ENCODE data around the gene KLHL25.

Gene KLHL25

DNA sequence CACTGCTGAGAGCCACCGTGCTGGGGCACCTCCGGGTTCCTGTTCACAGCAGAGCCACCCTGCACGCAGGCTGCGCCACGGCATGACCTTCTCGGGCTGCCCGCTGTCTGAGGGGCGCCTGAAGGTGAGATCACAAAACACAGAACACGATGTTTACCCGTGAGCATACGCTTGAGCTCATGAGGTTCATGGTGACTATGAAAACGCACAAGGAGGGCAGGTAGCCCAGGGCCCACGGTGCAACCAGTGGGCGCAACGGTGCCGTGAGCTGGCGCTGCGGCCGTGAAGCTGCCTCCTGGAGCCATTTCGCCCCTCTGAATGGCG, 36.1 kb downstream of the KLHL25 start:
- no peak for DNase-seq

DNA sequence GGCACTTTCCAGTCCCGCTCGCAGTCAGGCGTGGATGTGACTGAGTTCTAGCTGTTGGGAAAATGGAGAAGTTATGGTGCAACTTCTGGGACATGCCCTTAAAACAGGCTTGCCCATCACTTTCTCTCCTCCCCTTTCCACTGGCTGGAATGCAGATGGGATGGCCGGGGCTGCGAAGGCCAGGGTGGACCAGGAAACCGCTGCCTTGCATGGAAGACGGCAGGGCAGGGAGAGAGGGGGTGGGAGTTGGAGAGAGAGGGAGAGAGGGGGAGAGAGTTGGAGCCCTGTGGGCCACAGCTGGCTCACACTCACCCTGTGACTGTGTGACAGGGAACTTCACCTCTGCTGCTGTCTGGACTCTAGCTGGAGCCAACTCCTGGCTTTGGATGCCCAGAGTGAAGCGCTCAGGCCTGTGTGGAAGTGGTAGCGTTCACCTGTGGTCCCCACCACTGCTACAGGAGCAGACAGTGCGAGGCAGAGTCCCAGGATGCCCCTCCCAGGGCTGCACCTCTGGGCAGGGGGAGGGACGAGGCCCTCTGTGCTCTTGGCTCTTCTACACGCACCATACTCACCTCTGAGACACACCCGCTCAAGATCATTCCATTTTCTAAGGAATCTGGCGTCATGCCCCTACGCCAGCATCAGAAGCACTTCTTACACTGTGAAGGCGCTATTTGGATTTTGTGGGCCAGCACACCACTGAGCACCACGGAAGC, 36.6 kb downstream of the KLHL25 start:
- DNase-seq: no peak

DNA sequence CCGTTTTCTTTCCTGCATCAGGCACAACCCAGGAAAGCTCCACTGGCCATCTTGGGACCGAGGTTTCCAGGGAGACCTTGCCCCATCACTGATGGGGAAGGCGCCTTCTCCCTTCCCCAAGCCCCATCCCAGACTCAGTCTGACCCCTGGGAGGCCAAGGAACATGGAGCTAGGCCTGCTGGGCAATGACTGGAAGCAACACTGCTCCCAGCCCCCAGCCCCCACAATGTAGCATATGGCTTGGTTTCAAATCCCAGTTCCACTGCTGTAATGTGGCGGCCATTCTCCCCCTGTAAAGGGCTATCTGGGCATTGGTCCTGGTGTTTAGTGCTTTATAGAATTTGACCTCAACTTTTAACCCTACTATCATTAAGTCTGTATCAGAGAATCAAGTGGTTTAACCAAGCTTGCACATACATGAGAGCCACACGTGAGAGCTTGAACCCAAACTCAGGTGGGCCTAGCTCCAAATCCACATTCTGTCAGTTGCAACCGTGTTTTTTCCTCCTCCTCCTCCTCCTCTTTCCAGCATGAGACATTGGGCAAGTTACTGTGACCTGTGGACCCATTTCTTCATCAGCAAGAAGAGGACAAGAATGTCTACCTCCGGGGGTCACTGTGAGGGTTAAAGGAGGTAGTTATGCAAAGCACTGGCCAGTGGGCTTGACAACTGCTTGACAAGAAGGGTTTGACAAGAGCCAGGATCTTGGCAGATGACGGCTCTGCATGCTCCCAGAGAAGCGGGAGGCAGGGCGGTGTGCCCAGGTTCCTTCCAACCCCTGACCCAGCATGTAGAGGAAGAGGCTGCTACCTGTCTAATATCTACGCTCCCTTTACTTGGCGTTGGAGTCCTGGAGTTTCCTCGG, 37.4 kb downstream of the KLHL25 start:
- DNase-seq: no peak

DNA sequence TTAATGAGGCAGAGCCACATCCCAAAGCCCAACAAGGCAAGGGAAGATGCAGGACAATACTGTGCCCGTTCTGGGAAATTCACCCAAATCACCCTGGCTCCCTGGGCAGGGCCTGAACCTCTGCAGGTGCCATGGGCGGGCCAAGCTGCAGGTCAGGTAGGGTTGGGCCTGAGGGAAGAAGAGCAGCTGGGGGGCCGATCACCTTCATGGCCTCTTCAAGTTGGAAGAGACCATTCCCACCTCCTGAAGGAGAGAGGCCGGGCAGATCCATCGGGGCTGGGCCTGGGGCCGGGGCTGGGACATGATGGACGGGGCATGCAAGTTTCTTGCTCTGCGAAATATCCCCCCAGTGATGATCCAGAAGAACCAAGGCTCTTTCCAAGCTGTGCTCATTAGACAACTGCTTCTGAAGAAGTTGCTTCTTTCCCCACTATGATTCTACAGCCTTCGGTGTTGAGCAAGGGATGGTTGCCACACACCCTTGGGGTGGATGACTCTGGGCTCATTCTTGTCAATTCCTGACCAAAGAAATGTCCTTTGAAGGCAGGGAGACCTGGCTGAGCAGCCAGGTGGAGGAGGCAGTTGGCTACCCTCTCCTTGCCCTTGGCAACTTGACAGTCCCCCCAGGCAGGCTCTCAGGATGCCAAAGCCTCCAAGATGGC, 38.2 kb downstream of the KLHL25 start:
- no peak for DNase-seq

DNA sequence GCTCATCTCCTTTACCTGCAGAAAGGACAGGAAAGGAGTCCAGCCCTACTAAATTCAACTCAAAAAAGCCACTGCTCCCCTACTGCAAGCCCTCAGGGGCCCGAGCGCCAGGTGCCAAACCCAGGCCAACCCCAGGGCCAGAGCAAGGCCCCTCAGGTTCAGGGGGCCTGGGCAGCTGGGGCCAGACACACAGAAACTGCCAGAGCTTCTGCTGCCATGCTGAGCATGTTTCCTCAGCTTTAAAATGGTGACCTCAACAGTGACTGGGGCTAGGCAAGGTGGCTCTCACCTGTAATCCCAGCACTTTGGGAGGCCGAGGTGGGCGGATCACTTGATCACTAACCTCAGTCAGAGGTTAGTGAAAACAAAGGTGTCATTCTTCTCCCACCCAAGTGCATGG, 38.8 kb downstream of the KLHL25 start:
- no peak for DNase-seq

DNA sequence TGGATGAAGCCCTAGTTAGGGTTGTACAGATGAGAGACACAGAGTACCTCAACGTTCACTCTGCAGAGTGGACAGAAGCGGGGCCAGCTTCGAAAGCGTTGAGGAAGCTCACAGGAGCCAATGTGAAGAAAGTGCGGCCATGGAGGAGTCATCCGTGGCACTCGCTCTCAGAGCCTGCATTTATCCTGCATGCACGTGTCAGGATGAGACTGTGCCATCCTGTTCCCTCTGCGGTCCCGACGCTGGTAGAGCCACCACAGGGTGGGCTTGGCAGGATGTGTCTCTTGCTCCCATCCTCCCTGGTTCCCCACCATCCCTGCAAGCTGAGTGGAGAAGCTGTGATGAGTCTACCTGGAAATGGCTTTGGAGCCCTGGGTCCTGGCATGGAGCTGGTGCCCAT, 39.3 kb downstream of the KLHL25 start:
- no peak for DNase-seq

DNA sequence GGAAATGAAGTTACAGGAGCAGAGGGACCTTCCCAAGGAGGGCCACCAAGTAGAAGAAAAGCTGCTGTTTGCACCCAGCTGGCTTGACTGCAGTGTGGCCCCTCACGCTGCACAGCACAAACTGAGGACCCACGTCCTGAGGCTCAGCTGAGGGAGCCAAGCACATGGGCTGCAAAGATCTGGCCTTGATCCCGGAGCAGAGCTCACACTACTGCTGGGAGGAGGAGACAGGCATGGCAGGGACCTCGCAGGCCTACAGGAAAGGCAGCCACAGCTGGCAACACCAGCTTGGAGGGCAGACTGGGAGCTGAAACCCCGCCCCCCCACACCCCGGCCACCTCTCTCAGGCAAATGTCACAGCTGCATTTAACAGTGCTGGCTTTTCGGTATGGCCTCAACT, 39.7 kb downstream of the KLHL25 start:
- no peak for DNase-seq

DNA sequence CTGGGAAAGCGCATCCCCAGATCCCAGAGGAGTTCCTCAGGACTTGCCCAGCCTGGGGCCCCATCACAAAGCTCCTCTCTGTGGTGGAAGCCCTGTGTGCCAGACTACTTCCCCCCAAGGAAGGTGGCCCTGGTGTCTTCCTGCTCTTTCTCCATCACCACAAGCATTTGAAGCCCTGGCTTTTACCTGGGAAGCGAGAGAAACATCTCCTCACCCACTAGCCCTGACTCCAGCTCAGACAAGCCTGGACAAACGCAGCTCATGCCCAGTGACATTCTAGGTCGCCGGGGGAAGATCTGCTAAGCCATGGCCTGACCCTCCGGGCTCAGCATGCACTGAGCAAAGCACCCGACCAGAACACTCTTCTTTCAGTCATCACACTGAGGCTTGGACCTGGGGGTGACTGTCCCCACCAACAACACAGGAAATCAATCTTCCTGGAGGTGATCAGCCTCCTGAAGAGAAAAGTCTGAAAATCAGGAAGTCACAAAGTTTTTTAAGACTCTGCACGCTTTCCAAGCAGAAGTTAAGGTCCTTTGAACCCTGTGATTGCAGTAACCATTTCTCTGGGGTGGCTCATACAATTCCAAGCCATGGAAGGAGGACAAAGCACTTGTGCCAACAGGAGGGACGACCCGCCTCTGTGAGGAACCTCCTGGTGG, 40.8 kb downstream of the KLHL25 start:
- no peak for DNase-seq

DNA sequence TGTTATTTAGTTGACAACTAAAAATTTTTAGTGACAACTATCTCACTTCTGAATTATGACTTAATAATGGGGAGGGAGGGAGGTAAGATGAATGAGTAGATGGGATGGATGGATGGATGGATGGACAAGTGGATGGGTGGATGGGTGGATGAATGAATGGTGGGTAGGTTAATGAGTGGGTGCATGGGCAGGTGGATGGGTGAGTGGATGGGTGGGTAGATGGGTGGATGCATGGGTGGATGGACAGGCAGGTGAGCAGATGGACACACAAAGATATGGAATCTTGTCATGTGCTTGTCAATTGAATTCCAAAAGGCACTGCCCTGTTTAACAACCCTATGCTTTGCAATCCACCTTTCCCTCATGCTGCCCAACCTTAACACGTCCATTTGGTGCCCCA, 41.5 kb downstream of the KLHL25 start:
- no peak for DNase-seq

DNA sequence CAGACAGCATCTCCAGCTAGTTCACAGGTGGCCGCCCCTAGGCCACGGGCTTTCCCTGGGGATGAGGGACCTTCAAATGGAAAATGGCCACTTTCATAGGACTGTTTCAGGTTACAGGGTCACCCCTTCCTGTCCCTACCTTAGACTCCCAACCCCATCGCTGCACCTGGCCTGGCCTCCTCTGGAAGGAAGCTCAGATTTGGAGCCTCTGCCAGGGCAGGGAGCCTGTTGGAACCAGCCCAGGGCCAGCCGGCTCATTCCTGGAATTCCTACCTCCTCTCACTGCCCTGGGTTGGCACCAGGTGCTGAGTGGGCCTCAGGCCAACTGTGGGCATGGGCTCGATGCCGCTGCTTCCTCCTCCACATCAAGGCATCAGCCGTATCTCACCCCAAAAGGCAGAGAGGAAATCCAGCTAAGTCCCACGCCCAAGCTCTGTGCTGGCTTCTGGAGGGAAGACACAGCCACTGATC, 42.2 kb downstream of the KLHL25 start:
- DNase-seq: no peak

DNA sequence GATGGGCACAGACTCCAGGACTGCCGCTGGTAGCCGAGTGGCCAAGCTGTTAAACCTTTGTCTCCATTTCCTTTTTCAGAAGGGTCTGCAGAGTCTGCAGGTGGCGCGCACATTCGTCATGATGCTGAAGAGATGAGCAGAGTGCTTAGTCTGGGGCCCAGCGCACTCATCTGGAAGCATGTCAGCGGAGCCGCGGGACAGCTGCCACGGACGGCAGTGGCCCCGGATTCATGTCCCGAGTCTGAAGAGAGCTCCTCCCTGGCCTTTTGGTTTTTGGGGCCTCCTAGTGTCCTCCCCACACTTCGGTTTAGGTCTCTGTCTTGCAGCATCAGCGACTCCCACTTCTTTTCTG, 42.6 kb downstream of the KLHL25 start:
- no peak for DNase-seq

DNA sequence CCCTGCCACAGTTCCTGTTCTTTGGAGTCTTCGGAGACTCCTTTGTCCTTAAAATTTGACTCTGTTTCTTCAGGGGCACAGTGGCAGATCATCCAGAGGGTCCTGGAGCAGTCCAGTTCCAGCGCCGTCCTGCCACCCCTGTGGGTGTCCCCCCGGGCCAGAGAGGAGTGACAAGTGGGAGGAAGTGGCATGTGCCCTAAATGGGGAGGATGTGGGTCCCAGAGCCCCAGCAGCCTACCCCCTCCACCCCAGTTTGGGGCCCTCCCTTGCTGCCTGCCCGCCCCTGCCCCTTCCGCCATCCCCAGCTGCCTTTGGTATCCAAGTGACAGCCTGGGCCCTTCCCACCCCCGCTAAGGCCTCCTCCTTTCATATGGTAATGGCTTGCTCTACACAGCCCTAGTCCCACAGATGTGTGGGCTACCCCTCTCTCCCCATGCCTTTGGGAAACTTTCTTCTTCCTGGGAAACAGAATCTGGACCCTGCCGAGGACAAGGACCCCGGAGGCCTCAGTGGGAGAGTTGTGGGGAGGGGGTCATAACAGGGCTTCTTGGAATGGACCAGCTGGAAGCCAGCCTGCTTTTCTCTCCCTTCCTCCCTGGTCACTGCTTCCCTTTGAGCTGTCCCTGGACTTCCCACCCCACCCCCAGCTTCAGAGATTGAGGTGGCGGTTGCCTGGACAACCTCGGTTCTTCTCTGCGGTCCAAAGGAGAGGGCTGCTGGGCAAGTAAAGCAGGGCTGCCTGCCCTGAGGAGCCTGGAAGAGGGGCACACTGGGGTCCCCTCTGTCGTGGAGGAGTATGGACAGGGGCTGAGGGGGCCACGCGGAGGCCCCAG, 43.2 kb downstream of the KLHL25 start:
- DNase-seq: no peak

DNA sequence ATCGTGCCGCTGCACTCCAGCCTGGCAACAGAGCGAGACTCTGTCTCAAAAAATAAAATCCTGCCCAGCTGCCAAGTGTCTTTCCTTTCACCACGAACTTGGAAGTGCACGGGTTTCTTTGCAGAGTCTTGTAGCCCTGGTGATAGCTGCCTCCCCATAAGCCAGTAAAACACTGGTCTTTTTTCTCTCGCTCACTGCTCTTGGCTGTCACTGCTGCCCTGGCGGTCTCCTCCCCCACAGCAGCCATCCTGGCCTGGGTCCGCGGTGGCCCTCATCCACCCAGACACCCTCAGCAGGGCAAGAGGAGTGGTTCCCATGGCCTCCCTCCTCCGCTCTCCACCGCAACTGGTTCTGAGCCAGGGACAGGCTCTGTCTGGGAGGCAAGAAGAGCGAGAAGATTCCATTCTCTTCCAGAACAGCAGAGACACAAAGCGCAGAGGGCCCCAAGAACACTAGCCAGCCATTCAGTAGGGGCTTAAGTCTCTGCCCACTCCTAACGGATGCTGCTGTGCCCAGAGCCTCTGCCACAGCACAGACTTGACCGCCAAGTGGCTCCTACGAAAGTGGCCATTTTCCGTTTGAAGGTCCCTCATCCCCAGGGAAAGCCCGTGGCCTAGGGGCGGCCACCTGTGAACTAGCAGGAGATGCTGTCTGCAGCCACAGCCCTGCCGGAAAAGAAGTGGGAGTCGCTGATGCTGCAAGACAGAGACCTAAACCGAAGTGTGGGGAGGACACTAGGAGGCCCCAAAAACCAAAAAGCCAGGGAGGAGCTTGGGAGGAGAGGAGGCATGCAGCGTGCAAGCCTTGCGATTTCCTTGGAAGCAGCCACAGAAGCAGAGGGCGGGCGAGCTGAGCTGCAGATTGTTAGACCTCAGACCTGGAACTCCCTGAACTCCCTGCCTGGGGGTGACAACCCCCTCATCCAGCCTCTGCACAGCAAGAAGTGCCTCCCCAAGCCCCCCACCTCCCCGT, 44.1 kb downstream of the KLHL25 start:
- no peak for DNase-seq

DNA sequence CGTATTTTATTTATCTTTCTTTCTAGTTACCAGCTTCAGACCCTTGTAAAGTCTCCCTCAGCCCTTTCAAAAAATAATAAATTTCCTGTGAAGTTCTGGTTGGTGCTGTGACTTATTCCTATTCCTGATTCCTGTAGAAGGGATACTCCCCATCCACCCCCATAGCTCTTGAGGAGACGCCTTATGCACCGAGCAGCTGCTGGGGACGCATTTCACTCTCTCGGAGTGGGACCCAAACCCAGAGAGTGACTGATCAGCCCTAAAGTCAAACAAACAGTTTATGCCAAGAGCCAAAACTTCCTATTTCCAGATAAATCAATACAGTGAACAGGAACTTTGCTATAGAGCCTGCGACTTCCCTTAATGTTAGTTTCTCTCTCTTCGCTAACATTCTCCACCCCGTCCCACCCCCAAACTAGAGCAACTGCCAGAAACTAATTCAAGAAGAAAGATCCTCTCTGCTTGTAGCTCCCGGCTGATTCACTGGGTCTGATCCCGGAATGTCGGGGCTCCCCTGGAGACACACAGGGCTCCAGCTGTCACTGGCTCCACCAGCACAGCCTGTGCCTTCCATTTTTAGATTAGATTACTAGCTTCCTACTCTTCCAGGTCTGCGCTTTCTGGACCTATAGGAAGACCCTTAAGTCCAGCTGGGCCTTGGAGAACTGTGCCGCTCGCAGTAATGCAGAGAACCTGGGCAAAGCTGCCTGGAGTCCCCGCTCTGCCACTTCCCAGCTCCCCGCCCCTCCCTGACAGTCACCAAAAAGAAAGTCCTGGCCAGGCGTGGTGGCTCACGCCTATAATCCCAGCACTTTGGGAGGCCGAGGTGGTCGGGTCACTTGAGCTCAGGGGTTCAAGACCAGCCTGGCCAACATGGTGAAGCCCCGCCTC, 45.2 kb downstream of the KLHL25 start:
- DNase-seq: no peak

DNA sequence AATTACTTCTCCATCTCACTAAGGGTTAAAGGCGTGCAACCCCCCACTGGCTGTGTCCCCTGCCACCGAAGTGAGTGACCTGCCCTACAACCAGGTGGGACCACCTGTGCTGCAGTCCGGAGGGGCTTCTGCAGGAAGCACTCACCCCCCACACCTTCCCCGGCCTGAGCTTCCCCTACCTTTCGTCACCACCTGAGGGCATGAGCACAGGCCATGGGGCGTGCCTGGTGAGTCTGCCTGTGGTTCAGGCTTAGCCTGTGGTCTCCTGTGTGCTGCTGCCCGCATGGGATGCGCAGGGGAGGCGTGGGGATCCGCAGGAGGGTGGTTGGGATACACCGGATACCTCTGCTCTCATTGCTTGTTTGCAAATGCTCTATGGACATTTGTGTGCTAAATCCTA, 46.0 kb downstream of the KLHL25 start:
- DNase-seq: no peak

DNA sequence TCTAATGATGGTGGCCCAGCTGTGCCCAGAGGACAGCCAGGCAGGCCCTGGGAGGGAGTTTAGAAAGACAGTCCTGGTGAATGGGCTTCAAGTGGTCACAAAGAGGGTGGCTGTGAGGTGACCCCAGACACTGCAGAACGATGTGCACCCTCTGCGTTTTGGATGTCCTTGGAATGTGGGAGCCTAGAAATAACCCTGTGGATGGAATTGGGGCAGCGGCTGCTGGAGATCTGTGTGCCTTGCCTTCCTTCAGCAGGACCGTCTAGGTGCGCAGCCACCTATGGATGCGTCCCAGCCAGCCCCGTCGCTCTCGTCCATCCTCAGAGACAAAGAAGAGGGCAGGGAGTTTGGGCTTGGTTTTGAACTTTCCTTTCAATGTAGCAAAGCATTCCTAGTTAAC, 46.5 kb downstream of the KLHL25 start:
- DNase-seq: no peak

DNA sequence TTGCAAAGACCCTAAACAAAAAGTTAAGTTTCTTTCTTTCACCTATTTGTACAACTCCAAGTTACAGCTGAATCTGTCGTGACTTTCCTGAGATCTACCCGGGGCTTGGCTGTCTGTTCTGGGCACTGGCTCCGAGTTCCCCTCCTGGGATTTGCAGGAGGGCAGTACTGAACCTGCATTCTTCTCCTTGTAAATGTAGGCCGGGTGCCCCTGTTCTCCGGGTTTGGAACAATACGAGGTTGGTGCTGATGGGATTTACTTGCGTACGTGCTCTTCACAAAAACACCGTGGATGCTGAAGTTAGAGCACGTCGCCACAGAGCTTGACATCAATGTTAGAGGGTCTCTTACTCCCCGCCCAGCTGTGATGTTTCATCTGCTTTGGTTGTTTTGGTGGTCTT, 48.1 kb downstream of the KLHL25 start:
- DNase-seq: no peak

DNA sequence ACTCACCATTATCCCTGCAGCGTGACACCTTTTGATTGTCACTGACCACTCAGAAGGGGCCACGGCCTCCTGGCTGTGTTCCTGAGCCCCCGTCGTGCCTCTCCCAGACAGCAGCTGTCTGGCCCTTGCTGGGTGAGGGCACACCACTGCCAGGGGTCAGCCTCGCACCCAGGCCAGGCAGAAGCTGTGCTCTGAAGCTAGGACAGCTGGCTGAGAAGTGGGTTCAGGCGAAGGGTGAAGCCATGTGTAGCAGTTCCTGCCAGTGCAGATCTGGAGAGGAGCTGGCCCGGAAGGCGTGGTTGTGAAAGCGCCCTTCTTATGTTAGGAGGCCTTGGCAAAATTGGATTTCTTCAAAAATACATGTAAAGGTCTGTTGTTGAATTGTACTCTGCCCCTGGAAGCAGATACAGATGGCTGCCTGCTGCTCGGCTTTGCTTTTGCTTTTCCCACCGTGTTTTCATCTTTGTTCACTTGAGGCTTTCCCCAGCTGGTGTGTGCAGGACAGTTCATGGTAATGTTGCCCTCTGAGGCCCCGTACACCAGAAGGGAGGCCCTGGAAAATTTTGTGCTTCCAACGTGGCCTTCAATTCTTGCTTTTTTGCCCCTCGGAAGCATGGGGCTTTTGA, 49.1 kb downstream of the KLHL25 start:
- no peak for DNase-seq

DNA sequence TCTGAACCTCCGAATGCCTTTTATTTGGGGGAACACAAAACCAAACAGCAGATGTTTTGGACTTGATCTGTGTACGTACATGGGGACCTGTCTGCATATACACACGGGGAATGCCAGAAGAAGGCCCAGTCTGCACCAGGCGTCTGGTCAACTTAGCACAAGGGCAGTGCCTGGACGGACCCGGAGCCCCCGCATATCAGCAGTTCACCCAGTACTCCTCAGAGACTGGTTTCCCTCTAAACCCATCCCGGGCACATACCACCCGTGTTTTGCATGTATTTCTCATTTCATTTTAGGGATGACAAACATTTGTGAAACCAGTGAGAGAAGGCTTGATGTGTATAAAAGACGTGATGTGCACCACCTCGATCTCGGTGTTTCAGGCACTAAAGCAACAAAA, 49.7 kb downstream of the KLHL25 start:
- DNase-seq: no peak

DNA sequence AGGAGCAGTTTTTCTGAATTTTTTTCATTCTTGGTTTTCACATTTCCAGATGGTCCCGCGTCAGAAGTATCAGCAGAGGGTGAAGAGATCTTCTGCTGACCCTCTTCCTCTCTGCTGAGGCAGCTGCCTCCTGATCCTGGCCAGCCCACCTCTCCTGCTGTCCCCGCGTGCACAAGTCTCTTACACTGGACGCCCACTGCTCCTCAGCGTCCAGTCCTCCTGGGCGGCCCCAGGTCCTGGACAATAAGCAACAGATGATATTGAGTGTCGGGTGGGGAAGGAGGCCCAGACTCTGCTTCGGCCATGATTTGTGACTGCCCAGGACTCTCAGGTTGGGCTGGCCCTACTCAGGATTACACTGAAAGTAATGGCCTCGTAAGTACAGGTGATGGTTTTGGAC, 50.1 kb downstream of the KLHL25 start:
- DNase-seq: no peak
